GM18517 (cell line): ENCODE results near the gene SRPK3.

Experiments
- ATAC-seq: cut with Tn5 transposase; IDR thresholded peaks from one replicate; pipeline ENCODE4 v1.9.1; 2021; ENCODE audit warnings: mild to moderate bottlenecking, moderate library complexity; ENCODE audit not compliant: unreplicated experiment

SRPK3 gene

DNA sequence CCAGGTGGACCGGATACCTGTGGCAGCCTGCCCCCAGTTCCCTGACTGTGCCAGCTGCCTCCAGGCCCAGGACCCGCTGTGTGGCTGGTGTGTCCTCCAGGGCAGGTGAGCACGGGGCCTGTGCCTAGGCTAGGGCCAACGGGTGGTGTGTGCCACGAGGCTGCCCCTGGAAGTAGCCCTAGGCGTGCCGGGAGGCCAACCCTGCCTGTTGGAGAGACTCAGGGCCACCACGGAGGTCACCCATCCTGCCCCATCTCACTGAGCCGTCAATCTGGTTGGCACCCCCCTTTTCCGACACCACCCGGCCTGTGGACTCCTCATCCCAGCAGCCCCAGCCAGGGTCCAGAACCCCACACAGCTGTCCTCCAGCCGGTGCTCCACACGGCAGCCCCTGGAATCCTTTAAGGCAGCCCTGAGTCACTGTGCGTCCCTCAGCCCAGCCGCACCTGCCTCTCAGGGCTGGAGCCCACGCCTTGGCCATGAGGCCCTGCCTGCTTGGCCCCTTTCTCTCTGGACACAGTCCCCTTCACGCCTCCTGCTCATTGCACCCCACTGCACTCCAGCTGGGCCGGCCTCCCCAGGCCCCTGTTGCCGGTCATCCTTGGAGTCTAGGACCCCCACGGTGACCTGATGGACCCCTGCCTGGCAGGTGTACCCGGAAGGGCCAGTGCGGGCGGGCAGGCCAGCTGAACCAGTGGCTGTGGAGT is 11.5 kb upstream of the SRPK3 start:
- no peak for ATAC-seq

- ATAC-seq: no peak
Measured at GRCh38 chrX:153769865-153770600, 10.8 kb upstream of the SRPK3 start.

DNA sequence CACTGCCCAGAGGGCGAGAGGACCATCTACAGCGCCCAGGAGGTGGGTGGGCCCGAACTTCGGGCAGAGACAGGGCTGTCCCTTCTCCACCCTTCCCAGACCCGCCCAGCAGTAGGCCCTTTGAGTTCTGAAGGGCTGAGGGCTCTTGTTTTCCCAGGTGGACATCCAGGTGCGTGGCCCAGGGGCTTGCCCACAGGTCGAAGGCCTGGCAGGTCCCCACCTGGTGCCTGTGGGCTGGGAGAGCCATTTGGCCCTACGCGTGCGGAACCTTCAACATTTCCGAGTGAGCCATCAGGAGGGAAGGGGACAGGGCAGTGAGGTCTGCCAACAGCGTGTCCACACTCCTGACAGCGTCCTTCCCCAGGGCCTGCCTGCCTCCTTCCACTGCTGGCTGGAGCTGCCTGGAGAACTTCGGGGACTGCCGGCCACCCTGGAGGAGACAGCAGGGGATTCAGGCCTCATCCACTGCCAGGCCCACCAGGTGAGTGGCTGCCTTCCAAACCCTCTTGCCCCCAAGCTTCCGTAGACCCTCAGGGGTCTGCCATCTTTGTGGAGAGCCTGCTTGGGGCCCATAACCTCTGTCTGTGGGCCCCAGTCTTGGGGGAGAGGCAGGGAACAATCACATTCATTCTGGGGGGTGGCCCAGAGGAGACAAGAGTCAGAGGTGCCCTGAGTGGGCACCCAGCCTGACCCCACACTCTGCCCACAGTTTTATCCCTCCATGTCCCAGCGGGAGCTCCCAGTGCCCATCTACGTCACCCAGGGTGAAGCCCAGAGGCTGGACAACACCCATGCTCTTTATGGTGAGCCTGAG is 10.0 kb upstream of the SRPK3 start:
- no peak for ATAC-seq

GRCh38 chrX:153771415-153772315 is 9.2 kb upstream of the SRPK3 start:
- no peak for ATAC-seq

GRCh38 chrX:153772316-153773217 is 8.3 kb upstream of the SRPK3 start:
- ATAC-seq: no peak

GRCh38 chrX:153773218-153773611 is 7.6 kb upstream of the SRPK3 start:
- ATAC-seq: no peak

DNA sequence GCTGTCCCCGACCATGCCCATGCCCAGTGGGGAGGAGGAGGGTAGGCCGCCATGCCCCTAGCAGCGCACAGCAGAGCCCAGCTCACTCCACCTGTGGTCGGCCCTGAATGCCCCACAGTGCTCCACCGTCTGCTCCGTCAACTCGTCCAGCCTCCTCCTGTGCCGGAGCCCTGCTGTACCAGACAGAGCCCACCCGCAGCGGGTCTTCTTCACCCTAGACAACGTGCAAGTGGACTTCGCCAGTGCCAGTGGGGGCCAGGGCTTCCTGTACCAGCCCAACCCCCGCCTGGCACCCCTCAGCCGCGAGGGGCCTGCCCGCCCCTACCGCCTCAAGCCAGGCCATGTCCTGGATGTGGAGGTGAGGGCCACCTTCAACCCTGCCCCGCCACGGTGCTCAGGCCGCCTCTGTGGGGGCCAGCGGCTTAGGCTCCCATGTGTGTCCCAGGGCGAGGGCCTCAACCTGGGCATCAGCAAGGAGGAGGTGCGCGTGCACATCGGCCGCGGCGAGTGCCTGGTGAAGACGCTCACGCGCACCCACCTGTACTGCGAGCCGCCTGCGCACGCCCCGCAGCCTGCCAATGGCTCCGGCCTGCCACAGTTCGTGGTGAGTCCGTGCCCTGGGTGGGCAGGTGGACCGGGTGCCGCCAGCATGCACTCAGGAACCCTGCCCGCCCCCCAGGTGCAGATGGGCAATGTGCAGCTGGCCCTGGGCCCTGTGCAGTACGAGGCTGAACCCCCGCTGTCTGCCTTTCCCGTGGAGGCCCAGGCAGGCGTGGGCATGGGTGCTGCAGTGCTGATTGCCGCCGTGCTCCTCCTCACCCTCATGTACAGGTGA is 6.9 kb upstream of the SRPK3 start:
- no peak for ATAC-seq

GRCh38 chrX:153774576-153775292 is 6.1 kb upstream of the SRPK3 start:
- ATAC-seq: no peak

- no peak for ATAC-seq
Measured at GRCh38 chrX:153775293-153776119, 5.3 kb upstream of the SRPK3 start.

DNA sequence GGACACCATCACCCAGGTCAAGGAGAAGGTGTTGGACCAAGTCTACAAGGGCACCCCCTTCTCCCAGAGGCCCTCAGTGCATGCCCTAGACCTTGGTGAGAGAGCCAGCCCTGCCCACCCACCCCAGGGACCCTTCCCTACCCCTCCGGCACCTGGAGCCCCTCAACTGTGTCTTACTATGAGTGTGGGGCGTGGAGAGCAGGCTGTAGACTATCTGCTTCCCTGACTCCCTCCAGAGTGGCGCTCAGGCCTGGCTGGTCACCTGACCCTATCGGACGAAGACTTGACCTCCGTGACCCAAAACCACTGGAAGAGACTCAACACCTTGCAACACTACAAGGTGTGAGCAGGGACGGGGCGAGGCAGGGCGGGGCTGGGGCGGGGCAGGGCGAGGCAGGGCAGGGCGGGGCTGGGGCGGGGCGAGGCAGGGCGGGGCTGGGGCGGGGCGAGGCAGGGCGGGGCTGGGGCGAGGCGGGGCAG is 4.7 kb upstream of the SRPK3 start:
- no peak for ATAC-seq

DNA sequence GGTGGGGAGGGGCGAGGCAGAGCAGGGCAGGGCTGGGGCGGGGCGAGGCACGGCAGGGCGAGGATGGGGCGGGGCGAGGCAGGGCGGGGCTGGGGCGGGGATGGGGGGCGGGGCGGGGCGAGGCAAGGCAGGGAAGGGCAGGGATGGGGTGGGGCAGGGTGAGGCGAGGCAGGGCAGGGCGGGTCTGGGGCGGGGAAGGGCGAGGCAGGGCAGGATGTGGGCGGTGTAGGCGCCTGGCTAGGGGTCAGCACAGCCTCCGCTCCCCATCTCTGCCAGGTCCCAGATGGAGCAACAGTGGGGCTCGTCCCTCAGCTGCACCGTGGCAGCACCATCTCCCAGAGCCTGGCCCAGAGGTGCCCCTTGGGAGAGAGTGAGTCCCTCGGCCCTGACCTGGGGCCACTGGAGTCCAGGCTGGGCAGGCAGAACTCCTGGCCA is 4.2 kb upstream of the SRPK3 start:
- ATAC-seq: no peak

DNA sequence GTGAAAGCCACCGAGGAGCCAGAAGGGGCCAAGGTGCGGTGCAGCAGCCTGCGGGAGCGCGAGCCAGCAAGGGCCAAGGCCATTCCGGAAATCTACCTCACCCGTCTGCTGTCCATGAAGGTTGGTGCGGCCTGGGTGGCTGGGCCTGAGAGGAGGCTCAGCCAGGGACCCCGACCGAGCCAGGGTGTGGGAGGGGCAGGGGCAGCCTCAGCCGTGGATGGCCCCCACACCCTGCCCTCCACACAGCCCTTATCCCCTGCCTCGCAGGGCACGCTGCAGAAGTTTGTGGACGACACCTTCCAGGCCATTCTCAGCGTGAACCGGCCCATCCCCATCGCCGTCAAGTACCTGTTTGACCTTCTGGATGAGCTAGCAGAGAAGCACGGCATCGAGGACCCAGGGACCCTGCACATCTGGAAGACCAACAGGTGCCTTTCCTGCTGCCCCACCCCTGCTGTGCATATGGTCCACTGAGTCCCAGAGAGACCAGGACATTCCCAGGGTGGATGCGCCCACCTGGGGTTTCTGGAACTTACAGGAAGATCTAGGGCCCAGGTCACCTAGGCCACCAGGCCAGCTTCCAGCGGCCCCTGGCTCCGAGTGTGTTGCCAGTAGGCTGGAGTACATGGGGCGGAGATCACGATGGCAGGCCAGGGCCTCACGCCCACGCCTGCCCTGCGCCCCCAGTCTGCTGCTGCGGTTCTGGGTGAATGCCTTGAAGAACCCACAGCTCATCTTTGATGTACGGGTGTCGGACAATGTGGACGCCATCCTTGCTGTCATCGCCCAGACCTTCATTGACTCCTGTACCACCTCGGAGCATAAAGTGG is 3.4 kb upstream of the SRPK3 start:
- no peak for ATAC-seq

DNA sequence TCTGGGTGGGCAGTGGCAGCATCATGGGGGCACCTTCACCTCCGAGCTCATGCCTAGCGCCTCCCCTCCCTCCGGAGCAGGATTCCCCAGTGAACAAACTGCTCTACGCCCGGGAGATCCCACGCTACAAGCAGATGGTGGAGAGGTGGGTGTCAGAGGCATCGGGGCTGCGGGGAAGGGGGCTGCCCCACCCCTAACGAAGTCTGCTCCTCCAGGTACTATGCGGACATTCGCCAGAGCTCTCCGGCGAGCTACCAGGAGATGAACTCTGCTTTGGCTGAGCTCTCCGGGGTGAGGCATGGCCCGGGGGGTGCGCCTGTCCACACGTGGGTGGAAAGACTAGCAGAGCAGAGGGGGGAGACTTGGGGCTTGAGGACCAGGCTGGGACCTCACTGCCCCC is 2.7 kb upstream of the SRPK3 start:
- ATAC-seq: no peak

- no peak for ATAC-seq
Measured at GRCh38 chrX:153778684-153779101, 2.1 kb upstream of the SRPK3 start.

DNA sequence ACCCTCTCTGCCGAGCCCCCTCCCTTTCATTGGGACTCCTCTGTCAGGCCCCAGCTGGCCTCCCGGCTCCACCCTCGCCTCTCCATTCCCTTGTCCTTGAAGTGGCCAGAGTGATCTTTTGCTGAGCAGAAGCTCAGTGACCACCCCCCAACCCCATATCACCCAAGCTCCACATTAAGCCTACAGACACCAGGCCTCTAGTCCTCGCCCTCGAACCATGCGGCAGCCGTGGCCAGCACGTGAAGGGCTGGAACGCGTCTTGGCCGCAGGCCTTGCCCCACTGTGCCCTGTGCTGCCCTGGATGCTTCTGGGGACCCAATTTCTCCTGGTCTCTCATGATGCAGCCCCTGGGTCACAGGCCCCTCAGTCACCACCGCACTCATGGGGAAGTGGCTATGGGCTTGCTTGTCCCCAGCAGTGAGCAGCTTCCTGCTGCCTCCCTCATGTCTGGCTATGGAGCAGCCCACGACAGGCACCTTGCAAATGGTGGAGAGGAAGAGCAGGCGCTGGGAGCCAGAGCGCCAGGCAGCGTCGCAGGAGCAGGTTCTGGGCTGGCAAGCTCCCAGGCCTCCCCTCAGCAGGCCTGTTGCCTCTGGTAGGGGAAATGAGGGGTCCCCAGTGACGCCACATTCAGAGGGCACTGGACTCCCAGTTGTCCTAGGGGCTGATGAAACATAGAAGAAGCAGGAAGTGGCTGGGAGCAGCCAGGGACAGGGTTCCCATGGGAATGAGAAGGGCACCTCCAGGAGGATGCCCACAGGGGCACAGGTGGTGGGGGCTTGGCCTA is 757 bp upstream of the SRPK3 start:
- no peak for ATAC-seq
